ENCODE data around the gene SLC30A1.
"Not testable (repeated sequence)": the region's sequence is repeated elsewhere in the genome, so short reads cannot be mapped to it uniquely, and the experiment has no call there.

The SLC30A1 gene

GRCh38 chr1:211579440-211580302 is 710 bp upstream of the SLC30A1 start:
- Mint-ChIP-seq H3K27ac (peak overlapping the region; percentile 40), H3K4me1 (ENCODE audit: low read depth) (peaks cover 45% of the 10 kb centered on the region), H3K9me3 (no peaks in the 10 kb centered on the region), H3K27me3 (no peaks in the 10 kb centered on the region), H3K36me3 (ENCODE audit: low read depth) (peaks cover 10% of the 10 kb centered on the region), H3K4me3 (peak overlapping the region; percentile 78)

- H3K36me3 Mint-ChIP-seq (ENCODE audit: low read depth) = peaks cover 23% of the 10 kb centered on the region
- H3K27me3 Mint-ChIP-seq = no peaks in the 10 kb centered on the region
- H3K4me3 Mint-ChIP-seq = peak overlapping the region; percentile 94
- H3K9me3 Mint-ChIP-seq = no peaks in the 10 kb centered on the region
- H3K4me1 Mint-ChIP-seq (ENCODE audit: low read depth) = peaks cover 54% of the 10 kb centered on the region
- peak overlapping the region; percentile 88 for H3K27ac Mint-ChIP-seq
Observed at GRCh38 chr1:211577819-211578639, 932 bp downstream of the SLC30A1 start.

GRCh38 chr1:211577277-211577818 is 1.6 kb downstream of the SLC30A1 start:
- no peak overlapping the region for H3K27ac Mint-ChIP-seq
- H3K4me1 Mint-ChIP-seq (ENCODE audit: low read depth) = peaks cover 55% of the 10 kb centered on the region
- peaks cover 23% of the 10 kb centered on the region for H3K36me3 Mint-ChIP-seq (ENCODE audit: low read depth)
- no peaks in the 10 kb centered on the region for H3K9me3 Mint-ChIP-seq
- H3K27me3 Mint-ChIP-seq = no peaks in the 10 kb centered on the region
- peak overlapping the region; percentile 94 for H3K4me3 Mint-ChIP-seq

- H3K27ac Mint-ChIP-seq = no peak overlapping the region
- no peaks in the 10 kb centered on the region for H3K9me3 Mint-ChIP-seq
- peak overlapping the region; percentile 94 for H3K4me3 Mint-ChIP-seq
- peaks cover 56% of the 10 kb centered on the region for H3K4me1 Mint-ChIP-seq (ENCODE audit: low read depth)
- peaks cover 23% of the 10 kb centered on the region for H3K36me3 Mint-ChIP-seq (ENCODE audit: low read depth)
- H3K27me3 Mint-ChIP-seq = no peaks in the 10 kb centered on the region
Observed at GRCh38 chr1:211576717-211577116, 2.2 kb downstream of the SLC30A1 start.

- H3K27ac Mint-ChIP-seq = no peak overlapping the region
- H3K4me3 Mint-ChIP-seq = no peak overlapping the region
- H3K4me1 Mint-ChIP-seq (ENCODE audit: low read depth) = peaks cover 49% of the 10 kb centered on the region
- peaks cover 23% of the 10 kb centered on the region for H3K36me3 Mint-ChIP-seq (ENCODE audit: low read depth)
- H3K27me3 Mint-ChIP-seq = no peaks in the 10 kb centered on the region
- no peaks in the 10 kb centered on the region for H3K9me3 Mint-ChIP-seq
Observed at GRCh38 chr1:211574705-211575104, 4.3 kb downstream of the SLC30A1 start.

- Mint-ChIP-seq H3K27me3 (no peaks in the 10 kb centered on the region), H3K36me3 (ENCODE audit: low read depth) (peaks cover 23% of the 10 kb centered on the region), H3K4me3 (no peak overlapping the region), H3K27ac (no peak overlapping the region), H3K9me3 (no peaks in the 10 kb centered on the region), H3K4me1 (ENCODE audit: low read depth) (peaks cover 43% of the 10 kb centered on the region)
Observed at GRCh38 chr1:211571998-211572397, 7.0 kb downstream of the SLC30A1 start.

- Mint-ChIP-seq H3K36me3 (ENCODE audit: low read depth) (peaks cover 16% of the 10 kb centered on the region), H3K4me1 (ENCODE audit: low read depth) (peaks cover 36% of the 10 kb centered on the region)
- not testable (repeated sequence) for H3K27ac Mint-ChIP-seq, H3K27me3 Mint-ChIP-seq, H3K9me3 Mint-ChIP-seq, H3K4me3 Mint-ChIP-seq
Observed at GRCh38 chr1:211570378-211570777, 8.6 kb downstream of the SLC30A1 start.

GRCh38 chr1:211566431-211567025 is 12.4 kb downstream of the SLC30A1 start:
- no peak overlapping the region for H3K4me3 Mint-ChIP-seq
- no peak overlapping the region for H3K27ac Mint-ChIP-seq
- peaks cover 15% of the 10 kb centered on the region for H3K4me1 Mint-ChIP-seq (ENCODE audit: low read depth)
- no peaks in the 10 kb centered on the region for H3K36me3 Mint-ChIP-seq (ENCODE audit: low read depth)
- H3K9me3 Mint-ChIP-seq = no peaks in the 10 kb centered on the region
- H3K27me3 Mint-ChIP-seq = no peaks in the 10 kb centered on the region

- H3K4me1 Mint-ChIP-seq (ENCODE audit: low read depth) = peaks cover 7% of the 10 kb centered on the region
- H3K36me3 Mint-ChIP-seq (ENCODE audit: low read depth) = no peaks in the 10 kb centered on the region
- no peaks in the 10 kb centered on the region for H3K27me3 Mint-ChIP-seq
- no peaks in the 10 kb centered on the region for H3K9me3 Mint-ChIP-seq
- no peak overlapping the region for H3K4me3 Mint-ChIP-seq
- no peak overlapping the region for H3K27ac Mint-ChIP-seq
Observed at GRCh38 chr1:211564084-211564483, 14.9 kb downstream of the SLC30A1 start.

- no peaks in the 10 kb centered on the region for H3K36me3 Mint-ChIP-seq (ENCODE audit: low read depth)
- no peak overlapping the region for H3K4me3 Mint-ChIP-seq
- no peaks in the 10 kb centered on the region for H3K27me3 Mint-ChIP-seq
- H3K27ac Mint-ChIP-seq = no peak overlapping the region
- H3K4me1 Mint-ChIP-seq (ENCODE audit: low read depth) = no peaks in the 10 kb centered on the region
- H3K9me3 Mint-ChIP-seq = no peaks in the 10 kb centered on the region
Observed at GRCh38 chr1:211559222-211560010, 19.5 kb downstream of the SLC30A1 start.

GRCh38 chr1:211557894-211558625 is 20.9 kb downstream of the SLC30A1 start:
- no peak overlapping the region for H3K4me3 Mint-ChIP-seq
- no peaks in the 10 kb centered on the region for H3K36me3 Mint-ChIP-seq (ENCODE audit: low read depth)
- no peaks in the 10 kb centered on the region for H3K4me1 Mint-ChIP-seq (ENCODE audit: low read depth)
- no peaks in the 10 kb centered on the region for H3K9me3 Mint-ChIP-seq
- no peak overlapping the region for H3K27ac Mint-ChIP-seq
- H3K27me3 Mint-ChIP-seq = peaks cover 5% of the 10 kb centered on the region

- Mint-ChIP-seq H3K4me1 (ENCODE audit: low read depth) (no peaks in the 10 kb centered on the region), H3K9me3 (no peaks in the 10 kb centered on the region)
Observed at GRCh38 chr1:211553549-211553948, 25.4 kb downstream of the SLC30A1 start.

GRCh38 chr1:211551638-211552460 is 27.1 kb downstream of the SLC30A1 start:
- Mint-ChIP-seq H3K9me3 (no peaks in the 10 kb centered on the region), H3K27ac (no peak overlapping the region)

More at GRCh38 chr1:211553549-211553948, 25.4 kb downstream of the SLC30A1 start:
- Mint-ChIP-seq H3K4me3 (no peak overlapping the region), H3K36me3 (ENCODE audit: low read depth) (no peaks in the 10 kb centered on the region), H3K27me3 (peaks cover 5% of the 10 kb centered on the region), H3K27ac (no peak overlapping the region)

More at GRCh38 chr1:211551638-211552460, 27.1 kb downstream of the SLC30A1 start:
- Mint-ChIP-seq H3K4me3 (no peak overlapping the region), H3K27me3 (peaks cover 5% of the 10 kb centered on the region), H3K36me3 (ENCODE audit: low read depth) (no peaks in the 10 kb centered on the region), H3K4me1 (ENCODE audit: low read depth) (no peaks in the 10 kb centered on the region)
